GM06990 (cell line): ENCODE results near the gene FRMPD2.

Experiments used
- DNase-seq: peaks from one replicate; pipeline ENCODE4 v3.0.0-alpha.2; 2011; ENCODE audit not compliant: insufficient read length; ENCODE audit errors: extremely low read depth
- H3K27me3 ChIP-seq: replicated peaks from 2 replicates; pipeline ENCODE4 v1.6.0; 2011; ENCODE audit warnings: low read length; ENCODE audit not compliant: control insufficient read depth, insufficient read depth
- H3K36me3 ChIP-seq: 2 replicates; pipeline ENCODE4 v1.5.1; 2011; ENCODE audit warnings: low read length; ENCODE audit not compliant: control insufficient read depth, insufficient read depth
- H3K4me3 ChIP-seq: replicated peaks from 2 replicates; pipeline ENCODE4 v1.5.1; 2011; ENCODE audit warnings: low read depth, mild to moderate bottlenecking, control low read depth, low read length
- TF ChIP-seq, protein P1 (sequence below): IDR thresholded peaks from 2 replicates; pipeline ENCODE4 v1.5.1; 2011; ENCODE audit warnings: low read length, control low read depth, mild to moderate bottlenecking, inconsistent platforms; ENCODE audit not compliant: insufficient read depth, poor library complexity, severe bottlenecking

Gene FRMPD2

DNA sequence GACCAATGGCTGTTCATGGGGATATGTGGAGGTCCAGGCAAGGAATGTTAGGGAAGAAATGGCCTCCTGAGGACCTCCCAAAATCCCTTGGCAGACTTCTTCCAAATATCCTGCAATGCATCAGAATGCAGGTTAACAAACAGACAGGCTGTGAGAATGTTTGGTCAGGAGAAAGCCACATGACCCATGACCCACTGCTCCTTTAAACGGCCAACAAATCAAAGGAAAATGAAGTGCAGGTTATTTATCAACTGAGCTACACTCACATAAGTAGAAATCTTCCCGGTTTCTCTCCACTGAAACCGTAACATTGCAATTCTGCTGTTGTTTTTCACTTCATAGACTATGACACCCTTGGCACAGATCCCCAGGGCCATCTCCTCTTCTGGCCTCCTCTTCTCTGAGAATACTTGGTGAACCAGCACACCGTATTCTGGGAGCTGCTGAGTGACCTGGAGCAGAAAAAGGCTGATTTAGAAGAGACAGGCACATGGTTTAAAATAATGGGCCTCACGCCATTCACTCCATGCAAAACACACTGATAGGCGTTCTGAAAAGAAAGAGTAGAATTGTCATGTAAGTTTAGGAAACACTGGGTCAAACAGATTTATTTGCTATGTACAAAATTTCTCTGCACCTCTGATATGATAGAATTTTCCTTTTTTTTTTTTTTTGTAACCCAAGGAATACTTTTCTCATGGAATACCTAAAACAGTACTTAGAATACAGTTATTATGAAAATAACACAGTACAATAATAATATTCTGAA is 67.8 kb downstream of the FRMPD2 start:
- no peaks in the 10 kb centered on the region for H3K27me3 ChIP-seq
- H3K4me3 ChIP-seq: no peak overlapping the region
- no peak for DNase-seq
- TF ChIP-seq, protein P1, sequence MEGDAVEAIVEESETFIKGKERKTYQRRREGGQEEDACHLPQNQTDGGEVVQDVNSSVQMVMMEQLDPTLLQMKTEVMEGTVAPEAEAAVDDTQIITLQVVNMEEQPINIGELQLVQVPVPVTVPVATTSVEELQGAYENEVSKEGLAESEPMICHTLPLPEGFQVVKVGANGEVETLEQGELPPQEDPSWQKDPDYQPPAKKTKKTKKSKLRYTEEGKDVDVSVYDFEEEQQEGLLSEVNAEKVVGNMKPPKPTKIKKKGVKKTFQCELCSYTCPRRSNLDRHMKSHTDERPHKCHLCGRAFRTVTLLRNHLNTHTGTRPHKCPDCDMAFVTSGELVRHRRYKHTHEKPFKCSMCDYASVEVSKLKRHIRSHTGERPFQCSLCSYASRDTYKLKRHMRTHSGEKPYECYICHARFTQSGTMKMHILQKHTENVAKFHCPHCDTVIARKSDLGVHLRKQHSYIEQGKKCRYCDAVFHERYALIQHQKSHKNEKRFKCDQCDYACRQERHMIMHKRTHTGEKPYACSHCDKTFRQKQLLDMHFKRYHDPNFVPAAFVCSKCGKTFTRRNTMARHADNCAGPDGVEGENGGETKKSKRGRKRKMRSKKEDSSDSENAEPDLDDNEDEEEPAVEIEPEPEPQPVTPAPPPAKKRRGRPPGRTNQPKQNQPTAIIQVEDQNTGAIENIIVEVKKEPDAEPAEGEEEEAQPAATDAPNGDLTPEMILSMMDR: no peak
- no peaks in the 10 kb centered on the region for H3K36me3 ChIP-seq

GRCh38 chr10:48205918-48206317 is 68.6 kb downstream of the FRMPD2 start:
- DNase-seq: peak; percentile 15
- H3K36me3 ChIP-seq: no peaks in the 10 kb centered on the region
- H3K4me3 ChIP-seq: no peak overlapping the region
- H3K27me3 ChIP-seq: no peaks in the 10 kb centered on the region
- TF ChIP-seq, protein P1: no peak

- H3K4me3 ChIP-seq: no peak overlapping the region
- no peaks in the 10 kb centered on the region; the same call in 1 of the 2 replicates for H3K27me3 ChIP-seq
- DNase-seq: no peak
- no peaks in the 10 kb centered on the region for H3K36me3 ChIP-seq
- TF ChIP-seq, protein P1: no peak
Measured at GRCh38 chr10:48199580-48200377, 74.7 kb downstream of the FRMPD2 start.

GRCh38 chr10:48197236-48197899 is 77.1 kb downstream of the FRMPD2 start:
- TF ChIP-seq, protein P1: no peak
- Histone ChIP-seq H3K36me3 (no peaks in the 10 kb centered on the region), H3K27me3 (no peaks in the 10 kb centered on the region; the same call in 1 of the 2 replicates), H3K4me3 (no peak overlapping the region)
- DNase-seq: no peak

GRCh38 chr10:48195803-48196202 is 78.7 kb downstream of the FRMPD2 start:
- Histone ChIP-seq H3K4me3 (no peak overlapping the region), H3K27me3 (no peaks in the 10 kb centered on the region; the same call in 1 of the 2 replicates), H3K36me3 (no peaks in the 10 kb centered on the region)
- TF ChIP-seq, protein P1: no peak
- no peak for DNase-seq
